ENCODE measurements around the gene MX2.
"Not testable (repeated sequence)": the region's sequence is repeated elsewhere in the genome, so short reads cannot be mapped to it uniquely, and the experiment has no call there.

The MX2 gene

GRCh38 chr21:41349619-41350390 is 12.0 kb upstream of the MX2 start:
- no peak overlapping the region for H3K4me3 ChIP-seq (ENCODE audit: low read depth, low read length)
- TF ChIP-seq CTCF (IDR thresholded peaks at IDR 0.05; ENCODE audit: low read depth, low read length, missing control alignments): no peak
- no peak for DNase-seq (ENCODE audit: low read depth)

- no peak overlapping the region for H3K4me3 ChIP-seq (ENCODE audit: low read depth, low read length)
- TF ChIP-seq CTCF (IDR thresholded peaks at IDR 0.05; ENCODE audit: low read depth, low read length, missing control alignments): no peak
- no peak for DNase-seq (ENCODE audit: low read depth)
These were observed 11.2 kb upstream of the MX2 start for GRCh38 chr21:41350436-41351155.

GRCh38 chr21:41357546-41357945 is 4.3 kb upstream of the MX2 start:
- no peak for TF ChIP-seq CTCF (IDR thresholded peaks at IDR 0.05; ENCODE audit: low read depth, low read length, missing control alignments)
- no peak overlapping the region for H3K4me3 ChIP-seq (ENCODE audit: low read depth, low read length)
- no peak for DNase-seq (ENCODE audit: low read depth)

GRCh38 chr21:41358193-41359166 is 3.3 kb upstream of the MX2 start:
- no peak for TF ChIP-seq CTCF (IDR thresholded peaks at IDR 0.05; ENCODE audit: low read depth, low read length, missing control alignments)
- no peak overlapping the region for H3K4me3 ChIP-seq (ENCODE audit: low read depth, low read length)
- no peak for DNase-seq (ENCODE audit: low read depth)

GRCh38 chr21:41359286-41359685 is 2.5 kb upstream of the MX2 start:
- TF ChIP-seq CTCF (IDR thresholded peaks at IDR 0.05; ENCODE audit: low read depth, low read length, missing control alignments): no peak
- H3K4me3 ChIP-seq (ENCODE audit: low read depth, low read length): no peak overlapping the region
- no peak for DNase-seq (ENCODE audit: low read depth)

- H3K4me3 ChIP-seq (ENCODE audit: low read depth, low read length); DNase-seq (ENCODE audit: low read depth): not testable (repeated sequence)
These were observed 2.1 kb upstream of the MX2 start for GRCh38 chr21:41359754-41360071.

All from GM12864 (cell line).